HEK293 (cell line): ENCODE results near the gene NRG2.

Source experiments
- CTCF ChIA-PET: fragments of 350-600 bp; formaldehyde crosslinking; extraction: SDS; loops from one replicate; lab custom pipeline; 2021; ENCODE audit warnings: antibody characterized with exemption; lab: Yijun Ruan, JAX
- POLR2A ChIA-PET: fragments of 300-600 bp; formaldehyde crosslinking; extraction: SDS; loops from one replicate; lab custom pipeline; 2020; ENCODE audit warnings: antibody characterized with exemption, inconsistent platforms; lab: Yijun Ruan, JAX
- H3K27ac ChIP-seq: fragments of 200-500 bp; sonication (Bioruptor generic); 2 replicates; pipeline ENCODE4 v1.5.1; 2014; ENCODE audit warnings: low read depth, low read length, control low read depth, inconsistent platforms; ENCODE audit errors: extremely low read depth
- H3K36me3 ChIP-seq, 2 experiments: fragments of 200-500 bp in 1 of 2; sonication (Bioruptor generic) in 1 of 2; 1 replicate in 1 of 2; 2 replicates in 1 of 2; pipeline ENCODE4 v1.5.1; 2014 to 2017; ENCODE audit warnings: inconsistent platforms in 2 of 2, low read length in 2 of 2; ENCODE audit not compliant: control insufficient read depth in 2 of 2, insufficient read depth in 1 of 2
- H3K4me1 ChIP-seq: fragments of 200-500 bp; sonication (Bioruptor generic); 2 replicates; pipeline ENCODE4 v1.5.1; 2014; ENCODE audit warnings: mild to moderate bottlenecking, low read length, inconsistent platforms; ENCODE audit not compliant: control insufficient read depth, insufficient read depth
- H3K4me3 ChIP-seq: 2 replicates; pipeline ENCODE4 v1.5.1; 2011; ENCODE audit warnings: low read depth, mild to moderate bottlenecking, control low read depth, low read length, moderate library complexity
- H3K9me3 ChIP-seq: fragments of 200-500 bp; sonication (Bioruptor generic); 2 replicates; pipeline ENCODE4 v1.5.1; 2014; ENCODE audit warnings: low read depth, low read length, inconsistent platforms; ENCODE audit not compliant: control insufficient read depth, insufficient read depth
- BCL11A ChIP-seq: fragments of 450-650 bp; formaldehyde crosslinking; IDR thresholded peaks from 2 replicates; pipeline ENCODE4 v1.5.1; 2016; ENCODE audit warnings: low read depth, missing biosample characterization, missing genetic modification characterization
- GLI2 ChIP-seq: fragments of 450-650 bp; formaldehyde crosslinking; IDR thresholded peaks from 2 replicates; pipeline ENCODE4; 2017; ENCODE audit warnings: missing biosample characterization, missing genetic modification characterization, low read depth, borderline replicate concordance
- MYNN ChIP-seq: fragments of 450-650 bp; formaldehyde crosslinking; IDR thresholded peaks from 2 replicates; pipeline ENCODE4 v1.5.1; 2016; ENCODE audit warnings: missing biosample characterization, missing genetic modification characterization, borderline replicate concordance
- PRDM1 ChIP-seq: fragments of 450-650 bp; formaldehyde crosslinking; IDR thresholded peaks from 2 replicates; pipeline ENCODE4; 2016; ENCODE audit warnings: missing biosample characterization, missing genetic modification characterization
- ZBTB10 ChIP-seq: fragments of 450-650 bp; formaldehyde crosslinking; IDR thresholded peaks from 2 replicates; pipeline ENCODE4 v1.5.1; 2016; ENCODE audit warnings: missing biosample characterization, missing genetic modification characterization
- ZBTB6 ChIP-seq: fragments of 450-650 bp; formaldehyde crosslinking; IDR thresholded peaks from 2 replicates; pipeline ENCODE4 v1.5.1; 2017; ENCODE audit warnings: missing biosample characterization, missing genetic modification characterization
- ZNF140 ChIP-seq: fragments of 450-650 bp; formaldehyde crosslinking; IDR thresholded peaks from 2 replicates; pipeline ENCODE4 v1.5.1; 2016; ENCODE audit warnings: missing biosample characterization, missing genetic modification characterization
- ZNF157 ChIP-seq: fragments of 450-650 bp; formaldehyde crosslinking; IDR thresholded peaks from 2 replicates; pipeline ENCODE4 v1.5.1; 2016; ENCODE audit warnings: missing biosample characterization, missing genetic modification characterization
- ZNF169 ChIP-seq: fragments of 450-650 bp; formaldehyde crosslinking; IDR thresholded peaks from 2 replicates; pipeline ENCODE4 v1.5.1; 2016; ENCODE audit warnings: missing biosample characterization, missing genetic modification characterization
- ZNF184 ChIP-seq: fragments of 450-650 bp; IDR thresholded peaks from 2 replicates; pipeline ENCODE4 v1.5.1; 2018; ENCODE audit warnings: missing biosample characterization, mild to moderate bottlenecking, missing genetic modification characterization
- ZNF214 ChIP-seq: fragments of 450-650 bp; formaldehyde crosslinking; IDR thresholded peaks from 2 replicates; pipeline ENCODE4 v1.5.1; 2017; ENCODE audit warnings: missing biosample characterization, mild to moderate bottlenecking, missing genetic modification characterization, borderline replicate concordance
- ZNF280D ChIP-seq: fragments of 450-650 bp; formaldehyde crosslinking; IDR thresholded peaks from 2 replicates; pipeline ENCODE4 v1.5.1; 2016; ENCODE audit warnings: missing biosample characterization, missing genetic modification characterization
- ZNF521 ChIP-seq: fragments of 450-650 bp; formaldehyde crosslinking; IDR thresholded peaks from 2 replicates; pipeline ENCODE4 v1.5.1; 2017; ENCODE audit warnings: missing biosample characterization, mild to moderate bottlenecking, missing genetic modification characterization
- ZNF529 ChIP-seq: fragments of 450-650 bp; formaldehyde crosslinking; IDR thresholded peaks from 2 replicates; pipeline ENCODE4 v1.5.1; 2017; ENCODE audit warnings: missing genetic modification characterization, missing biosample characterization; ENCODE audit not compliant: insufficient replicate concordance
- ZNF530 ChIP-seq: fragments of 450-650 bp; formaldehyde crosslinking; IDR thresholded peaks from 2 replicates; pipeline ENCODE4 v1.5.1; 2016; ENCODE audit warnings: low read depth, missing biosample characterization, missing genetic modification characterization
- ZNF555 ChIP-seq: fragments of 450-650 bp; formaldehyde crosslinking; conservative IDR thresholded peaks from 2 replicates; pipeline ENCODE4 v1.5.1; 2017; ENCODE audit warnings: missing biosample characterization, mild to moderate bottlenecking, missing genetic modification characterization, inconsistent platforms
- ZNF664 ChIP-seq: fragments of 450-650 bp; formaldehyde crosslinking; IDR thresholded peaks from 2 replicates; pipeline ENCODE4 v1.5.1; 2016; ENCODE audit warnings: missing biosample characterization, missing genetic modification characterization
- ZNF670 ChIP-seq: fragments of 450-650 bp; formaldehyde crosslinking; IDR thresholded peaks from 2 replicates; pipeline ENCODE4 v1.5.1; 2016; ENCODE audit warnings: missing biosample characterization, missing genetic modification characterization, low read depth
- ZNF747 ChIP-seq: fragments of 450-650 bp; formaldehyde crosslinking; IDR thresholded peaks from 2 replicates; pipeline ENCODE4 v1.5.1; 2016; ENCODE audit warnings: missing biosample characterization, missing genetic modification characterization
- ZNF777 ChIP-seq: fragments of 450-650 bp; formaldehyde crosslinking; IDR thresholded peaks from 2 replicates; pipeline ENCODE4 v1.5.1; 2017; ENCODE audit warnings: missing biosample characterization, missing genetic modification characterization, borderline replicate concordance
- ZSCAN23 ChIP-seq: fragments of 450-650 bp; formaldehyde crosslinking; IDR thresholded peaks from 2 replicates; pipeline ENCODE4 v1.5.1; 2016; ENCODE audit warnings: missing biosample characterization, missing genetic modification characterization
- ZSCAN4 ChIP-seq: fragments of 450-650 bp; formaldehyde crosslinking; IDR thresholded peaks from 2 replicates; pipeline ENCODE4 v1.5.1; 2017; ENCODE audit warnings: missing biosample characterization, missing genetic modification characterization

NRG2 gene

GRCh38 chr5:139998837-139999236 lies 44.3 kb downstream of the NRG2 start:
- H3K4me1 ChIP-seq = no peaks in the 10 kb centered on the region
- ChIA-PET CTCF (interaction anchor here (0.7 to 1.5 kb wide), 2 partner anchors 27 to 29 kb away, joined by 3 to 4 read pairs; no protein-coding TSS in a partner anchor), POLR2A (no interaction called here)
- no peak overlapping the region for H3K27ac ChIP-seq
- no peak for TF ChIP-seq ZNF529 (tag by site-specific recombination)
- TF ChIP-seq ZNF670 (tag by site-specific recombination) = no peak
- TF ChIP-seq ZNF184 (tag by site-specific recombination) = no peak
- TF ChIP-seq ZNF747 (tag by site-specific recombination) = no peak
- TF ChIP-seq ZSCAN4 = no peak
- TF ChIP-seq ZNF777 (tag by site-specific recombination) = no peak
- no peak for TF ChIP-seq ZBTB10 (tag by site-specific recombination)
- TF ChIP-seq ZNF280D (tag by site-specific recombination) = no peak
- TF ChIP-seq ZNF521 (tag by site-specific recombination) = no peak
- H3K9me3 ChIP-seq = no peaks in the 10 kb centered on the region
- no peak overlapping the region for H3K4me3 ChIP-seq
- H3K36me3 ChIP-seq = no peaks in the 10 kb centered on the region

- Histone ChIP-seq H3K27ac (no peak overlapping the region), H3K36me3 (no peaks in the 10 kb centered on the region), H3K9me3 (no peaks in the 10 kb centered on the region), H3K4me3 (no peak overlapping the region), H3K4me1 (0 out of 2 replicates have a peak, but pooled peaks cover 2% of the 10 kb centered on the region)
- POLR2A ChIA-PET = no interaction called here
- TF ChIP-seq ZBTB6 (tag by site-specific recombination) = no peak
- TF ChIP-seq BCL11A (tag by site-specific recombination) = no peak
- TF ChIP-seq ZNF555 (tag by site-specific recombination) = no peak
- TF ChIP-seq ZSCAN23 (tag by site-specific recombination) = no peak
- CTCF ChIA-PET = interaction anchor here (0.6 to 1.5 kb wide), 4 partner anchors 12 to 31 kb away, joined by 3 to 8 read pairs (median 4); no protein-coding TSS in a partner anchor
Observed at GRCh38 chr5:139997276-139997675, 45.8 kb downstream of the NRG2 start.

- Histone ChIP-seq H3K9me3 (no peaks in the 10 kb centered on the region), H3K27ac (no peak overlapping the region), H3K4me3 (no peak overlapping the region), H3K36me3 (no peaks in the 10 kb centered on the region), H3K4me1 (0 out of 2 replicates have a peak, but pooled peaks cover 2% of the 10 kb centered on the region)
- CTCF ChIA-PET = interaction anchor here (1.2 kb wide), 1 partner anchor 27 kb away, joined by 3 read pairs; no protein-coding TSS in a partner anchor
- POLR2A ChIA-PET = no interaction called here
- TF ChIP-seq ZBTB6 (tag by site-specific recombination) = no peak
- no peak for TF ChIP-seq PRDM1 (tag by site-specific recombination)
- no peak for TF ChIP-seq ZNF140
- no peak for TF ChIP-seq ZNF157 (tag by site-specific recombination)
- TF ChIP-seq GLI2 (tag by site-specific recombination) = no peak
- TF ChIP-seq ZNF214 = no peak
- no peak for TF ChIP-seq ZNF169 (tag by site-specific recombination)
- TF ChIP-seq ZNF530 = no peak
- TF ChIP-seq ZNF664 (tag by site-specific recombination) = no peak
- no peak for TF ChIP-seq MYNN (tag by site-specific recombination)
Observed at GRCh38 chr5:139995929-139996328, 47.2 kb downstream of the NRG2 start.
